Suprapubic skin (tissue), 4 donors: Measurements from ENCODE around the gene OR4Q3.
"Not testable (repeated sequence)": the region's sequence is repeated elsewhere in the genome, so short reads cannot be mapped to it uniquely, and the experiment has no call there.

Source experiments
- CTCF ChIP-seq, 2 donors: fragments of 200-600 bp in 1 of 2; fragments of 450-650 bp in 1 of 2; sonication (generic) in 1 of 2; IDR thresholded peaks; one replicate each; pipeline ENCODE4 v1.5.1; 2016 to 2019; ENCODE audit warnings: antibody characterized with exemption in 2 of 2, mild to moderate bottlenecking in 1 of 2, moderate library complexity in 1 of 2
- EP300 ChIP-seq: sonication (generic); formaldehyde crosslinking; IDR thresholded peaks from one replicate; pipeline ENCODE4 v1.6.1; 2017; ENCODE audit warnings: antibody characterized with exemption
- POLR2A ChIP-seq, 2 donors: fragments of 450-650 bp; IDR thresholded peaks; one replicate each; pipeline ENCODE4 v1.6.1; 2017; ENCODE audit warnings: antibody characterized with exemption in 2 of 2, mild to moderate bottlenecking in 2 of 2, moderate library complexity in 2 of 2
- POLR2AphosphoS5 ChIP-seq, 3 donors: sonication (generic); formaldehyde crosslinking; IDR thresholded peaks; one replicate each; pipeline ENCODE4 v1.6.1; 2017; ENCODE audit warnings: antibody characterized with exemption in 3 of 3

- TF ChIP-seq CTCF (IDR thresholded peaks at IDR 0.05); POLR2A (IDR thresholded peaks at IDR 0.05); EP300; POLR2AphosphoS5 (IDR thresholded peaks at IDR 0.05): not testable (repeated sequence)
Observed at GRCh38 chr14:19771491-19771890, 28.1 kb downstream of the OR4Q3 start.
